Measurements from ENCODE around the gene SCRG1. TPM values are rescaled to one million over a fixed set of nuclear protein-coding genes. Genes with fewer than 3 reads are reported as not detected.

Gene SCRG1
- total and polyA plus RNA-seq, 2 donors (not counting 1 experiment from before 2014, with no cell fraction given) = not detected

DNA sequence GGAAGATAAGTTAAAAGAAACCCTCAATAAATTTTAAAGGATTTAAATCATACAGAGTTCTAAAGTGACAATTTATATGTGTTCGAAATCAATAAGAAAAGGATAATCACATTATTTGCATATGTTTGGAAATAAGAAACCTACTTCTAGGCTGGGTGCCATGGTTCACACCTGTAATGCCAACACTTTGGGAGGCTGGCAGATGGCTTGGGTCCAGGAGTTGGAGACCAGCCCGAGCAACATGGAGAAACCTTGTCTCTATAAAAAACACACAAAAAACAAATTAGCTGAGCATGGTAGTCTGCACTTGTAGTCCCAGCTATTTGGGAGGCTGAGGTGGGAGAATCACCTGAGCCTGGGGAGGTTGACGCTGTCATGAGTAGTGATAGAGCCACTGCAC, 36.2 kb downstream of the SCRG1 start:
- Histone ChIP-seq H3K79me2 (ENCODE audit: control insufficient read depth, insufficient read depth, low read length) (no peaks in the 10 kb centered on the region), H3K4me3 (ENCODE audit: control extremely low read depth in 1 of 5, extremely low read depth in 1 of 5, insufficient read depth in 1 of 5, low read depth in 2 of 5, low read length in 4 of 5) (no peak overlapping the region), H3K4me1 (ENCODE audit: control insufficient read depth in 2 of 2, insufficient read depth in 2 of 2, low read length in 2 of 2) (no peaks in the 10 kb centered on the region), H3K27ac (ENCODE audit: low read length in 2 of 2) (no peak overlapping the region), H4K20me1 (ENCODE audit: control insufficient read depth, insufficient read depth, low read length, poor library complexity, severe bottlenecking) (no peaks in the 10 kb centered on the region), H3K4me2 (replicated peaks; ENCODE audit: low read depth, low read length, poor library complexity, severe bottlenecking) (no peak overlapping the region), H3K36me3 (replicated peaks in 1 of 2; ENCODE audit: control extremely low read depth in 1 of 2, control insufficient read depth in 1 of 2, extremely low read depth in 1 of 2, insufficient read depth in 2 of 2, low read length in 1 of 2) (no peaks in the 10 kb centered on the region), H3K27me3 (replicated peaks in 1 of 4; ENCODE audit: control extremely low read depth in 1 of 4, control insufficient read depth in 3 of 4, insufficient read depth in 4 of 4, low read length in 3 of 4) (no peaks in the 10 kb centered on the region), H3K9ac (ENCODE audit: low read length) (no peak overlapping the region), H3K9me3 (ENCODE audit: control extremely low read depth in 1 of 3, control insufficient read depth in 2 of 3, insufficient read depth in 1 of 3, low read length in 2 of 3) (peaks cover 0 to 4% (median 0%) of the 10 kb centered on the region in 3 donors), H2AFZ (ENCODE audit: insufficient read depth, low read depth, low read length, poor library complexity, severe bottlenecking) (no peak overlapping the region)
- TF ChIP-seq EZH2 (IDR thresholded peaks at IDR 0.05; ENCODE audit: borderline replicate concordance, insufficient read depth, low read depth, low read length, poor library complexity, severe bottlenecking) = no peak
- TF ChIP-seq, protein P1, sequence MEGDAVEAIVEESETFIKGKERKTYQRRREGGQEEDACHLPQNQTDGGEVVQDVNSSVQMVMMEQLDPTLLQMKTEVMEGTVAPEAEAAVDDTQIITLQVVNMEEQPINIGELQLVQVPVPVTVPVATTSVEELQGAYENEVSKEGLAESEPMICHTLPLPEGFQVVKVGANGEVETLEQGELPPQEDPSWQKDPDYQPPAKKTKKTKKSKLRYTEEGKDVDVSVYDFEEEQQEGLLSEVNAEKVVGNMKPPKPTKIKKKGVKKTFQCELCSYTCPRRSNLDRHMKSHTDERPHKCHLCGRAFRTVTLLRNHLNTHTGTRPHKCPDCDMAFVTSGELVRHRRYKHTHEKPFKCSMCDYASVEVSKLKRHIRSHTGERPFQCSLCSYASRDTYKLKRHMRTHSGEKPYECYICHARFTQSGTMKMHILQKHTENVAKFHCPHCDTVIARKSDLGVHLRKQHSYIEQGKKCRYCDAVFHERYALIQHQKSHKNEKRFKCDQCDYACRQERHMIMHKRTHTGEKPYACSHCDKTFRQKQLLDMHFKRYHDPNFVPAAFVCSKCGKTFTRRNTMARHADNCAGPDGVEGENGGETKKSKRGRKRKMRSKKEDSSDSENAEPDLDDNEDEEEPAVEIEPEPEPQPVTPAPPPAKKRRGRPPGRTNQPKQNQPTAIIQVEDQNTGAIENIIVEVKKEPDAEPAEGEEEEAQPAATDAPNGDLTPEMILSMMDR (IDR thresholded peaks at IDR 0.05) = no peak
- H3K4me1 Mint-ChIP-seq = no peaks in the 10 kb centered on the region
- H3K27ac Mint-ChIP-seq = no peak overlapping the region
- intact Hi-C loops (cut with micrococcal nuclease) = no loop called here
- no peaks in the 10 kb centered on the region for H3K27me3 Mint-ChIP-seq
- ChIA-PET POLR2A (no interaction called here), CTCF (no interaction called here)
- H3K4me3 Mint-ChIP-seq = no peak overlapping the region
- ATAC-seq (ENCODE audit: low read depth) = no peak
- H3K9me3 Mint-ChIP-seq (ENCODE audit: insufficient read depth) = no peaks in the 10 kb centered on the region
- no peak for DNase-seq
- WGBS (ENCODE audit: insufficient coverage) = no CpG with 5 or more reads among the region's 3 CpGs

- POLR2A ChIA-PET = no interaction called here
- H3K4me1 Mint-ChIP-seq = no peaks in the 10 kb centered on the region
Observed at GRCh38 chr4:173360587-173361221, 38.2 kb downstream of the SCRG1 start.

More at GRCh38 chr4:173360587-173361221, 38.2 kb downstream of the SCRG1 start:
- Histone ChIP-seq H2AFZ (ENCODE audit: insufficient read depth, low read depth, low read length, poor library complexity, severe bottlenecking) (no peak overlapping the region), H3K9me3 (ENCODE audit: control extremely low read depth in 1 of 3, control insufficient read depth in 2 of 3, insufficient read depth in 1 of 3, low read length in 2 of 3) (peaks cover 0 to 4% (median 0%) of the 10 kb centered on the region in 3 donors), H3K27ac (ENCODE audit: low read length in 2 of 2) (no peak overlapping the region), H3K36me3 (replicated peaks in 1 of 2; ENCODE audit: control extremely low read depth in 1 of 2, control insufficient read depth in 1 of 2, extremely low read depth in 1 of 2, insufficient read depth in 2 of 2, low read length in 1 of 2) (no peaks in the 10 kb centered on the region), H3K4me2 (replicated peaks; ENCODE audit: low read depth, low read length, poor library complexity, severe bottlenecking) (no peak overlapping the region), H4K20me1 (ENCODE audit: control insufficient read depth, insufficient read depth, low read length, poor library complexity, severe bottlenecking) (no peaks in the 10 kb centered on the region), H3K27me3 (replicated peaks in 1 of 4; ENCODE audit: control extremely low read depth in 1 of 4, control insufficient read depth in 3 of 4, insufficient read depth in 4 of 4, low read length in 3 of 4) (no peaks in the 10 kb centered on the region), H3K9ac (ENCODE audit: low read length) (no peak overlapping the region), H3K4me3 (ENCODE audit: control extremely low read depth in 1 of 5, extremely low read depth in 1 of 5, insufficient read depth in 1 of 5, low read depth in 2 of 5, low read length in 4 of 5) (no peak overlapping the region), H3K79me2 (ENCODE audit: control insufficient read depth, insufficient read depth, low read length) (no peaks in the 10 kb centered on the region), H3K4me1 (ENCODE audit: control insufficient read depth in 2 of 2, insufficient read depth in 2 of 2, low read length in 2 of 2) (no peaks in the 10 kb centered on the region)
- TF ChIP-seq, protein P1 (IDR thresholded peaks at IDR 0.05) = no peak
- no peak for TF ChIP-seq EZH2 (IDR thresholded peaks at IDR 0.05; ENCODE audit: borderline replicate concordance, insufficient read depth, low read depth, low read length, poor library complexity, severe bottlenecking)
- intact Hi-C loops (cut with micrococcal nuclease) = no loop called here
- no peaks in the 10 kb centered on the region for H3K9me3 Mint-ChIP-seq (ENCODE audit: insufficient read depth)
- DNase-seq (no peak), ATAC-seq (ENCODE audit: low read depth) (no peak)
- WGBS (ENCODE audit: insufficient coverage) = 88% methylated on average over 1 of the region's 5 CpGs
- CTCF ChIA-PET = interaction anchor here (0.8 to 0.9 kb wide), 2 partner anchors 26 to 60 kb away, joined by 3 read pairs; partner anchors contain the start of gene HMGB2
- no peak overlapping the region for H3K4me3 Mint-ChIP-seq
- no peaks in the 10 kb centered on the region for H3K27me3 Mint-ChIP-seq
- H3K27ac Mint-ChIP-seq = no peak overlapping the region
